Measurements from ENCODE around the gene PRPF8.

DNA sequence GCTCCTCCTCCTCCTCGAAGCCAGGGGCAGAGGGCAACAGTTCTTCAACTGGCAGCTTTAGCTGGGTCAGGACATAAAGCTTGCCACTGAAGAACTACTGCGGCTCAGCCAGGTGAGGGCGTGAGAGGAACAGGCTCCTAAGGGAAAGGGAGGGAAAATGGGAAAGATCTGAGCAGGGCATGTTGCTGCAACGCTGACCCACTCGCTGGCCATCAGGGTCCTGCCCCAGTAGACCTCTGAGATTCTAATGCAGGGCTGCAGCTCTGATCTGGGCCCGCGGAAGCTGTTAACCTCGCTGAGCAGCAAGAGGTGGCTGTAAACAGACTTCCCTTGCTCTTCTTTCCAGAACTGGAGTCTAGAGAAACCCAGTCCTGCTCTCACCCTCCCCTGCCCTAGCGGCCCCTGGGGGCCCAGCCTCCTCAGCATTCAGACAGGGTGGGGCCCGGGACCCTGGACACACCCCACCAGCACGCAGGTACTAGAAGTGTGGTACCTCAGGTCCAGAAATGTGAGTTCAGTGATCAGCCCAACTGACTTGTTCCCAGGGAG, 29.3 kb upstream of the PRPF8 start:
- TF ChIP-seq, protein P1, sequence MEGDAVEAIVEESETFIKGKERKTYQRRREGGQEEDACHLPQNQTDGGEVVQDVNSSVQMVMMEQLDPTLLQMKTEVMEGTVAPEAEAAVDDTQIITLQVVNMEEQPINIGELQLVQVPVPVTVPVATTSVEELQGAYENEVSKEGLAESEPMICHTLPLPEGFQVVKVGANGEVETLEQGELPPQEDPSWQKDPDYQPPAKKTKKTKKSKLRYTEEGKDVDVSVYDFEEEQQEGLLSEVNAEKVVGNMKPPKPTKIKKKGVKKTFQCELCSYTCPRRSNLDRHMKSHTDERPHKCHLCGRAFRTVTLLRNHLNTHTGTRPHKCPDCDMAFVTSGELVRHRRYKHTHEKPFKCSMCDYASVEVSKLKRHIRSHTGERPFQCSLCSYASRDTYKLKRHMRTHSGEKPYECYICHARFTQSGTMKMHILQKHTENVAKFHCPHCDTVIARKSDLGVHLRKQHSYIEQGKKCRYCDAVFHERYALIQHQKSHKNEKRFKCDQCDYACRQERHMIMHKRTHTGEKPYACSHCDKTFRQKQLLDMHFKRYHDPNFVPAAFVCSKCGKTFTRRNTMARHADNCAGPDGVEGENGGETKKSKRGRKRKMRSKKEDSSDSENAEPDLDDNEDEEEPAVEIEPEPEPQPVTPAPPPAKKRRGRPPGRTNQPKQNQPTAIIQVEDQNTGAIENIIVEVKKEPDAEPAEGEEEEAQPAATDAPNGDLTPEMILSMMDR (conservative IDR thresholded peaks at IDR 0.05; ENCODE audit: low read depth, low read length), result peak; percentile 56
- no peak for TF ChIP-seq EZH2 (IDR thresholded peaks at IDR 0.05; ENCODE audit: low read length, unreplicated experiment)

Measured in PC-3 (cell line).